Fibroblast of villous mesenchyme (primary cell): Measurements from ENCODE around the gene ZP3. TPM values are rescaled to one million over a fixed set of nuclear protein-coding genes. Genes with fewer than 3 reads are reported as not detected.
"Not testable (repeated sequence)": the region's sequence is repeated elsewhere in the genome, so short reads cannot be mapped to it uniquely, and the experiment has no call there.

ENCODE experiments used
- DNase-seq: peaks from one replicate; pipeline ENCODE4 v3.0.0-alpha.2; 2010; ENCODE audit warnings: low read depth
- H3K4me3 ChIP-seq: 2 replicates; pipeline ENCODE4 v1.5.1; 2011; ENCODE audit warnings: low read depth, mild to moderate bottlenecking, low read length
- CTCF ChIP-seq: IDR thresholded peaks from 2 replicates; pipeline ENCODE4 v1.5.1; 2012; ENCODE audit warnings: low read depth, mild to moderate bottlenecking, low read length; ENCODE audit not compliant: insufficient read depth
- total RNA-seq: library from RNA; depleted of rRNA; stranded (reverse); fragments of >200 nt; gene quantifications from 2 replicates; pipeline ENCODE4 v1.2.3, GENCODE V29; 2012

Gene ZP3
- total RNA-seq, 1 donor = 0.86 TPM

- no peak overlapping the region for H3K4me3 ChIP-seq
- DNase-seq = peak; percentile 31
- TF ChIP-seq CTCF = no peak
These were observed 28.6 kb upstream of the ZP3 start for GRCh38 chr7:76395965-76396726.

- no peak overlapping the region for H3K4me3 ChIP-seq
- TF ChIP-seq CTCF = no peak
- no peak for DNase-seq
These were observed 27.9 kb upstream of the ZP3 start for GRCh38 chr7:76396864-76397263.

- peak; percentile 65 for DNase-seq
- peak overlapping the region; percentile 55 for H3K4me3 ChIP-seq
- no peak for TF ChIP-seq CTCF
These were observed 27.2 kb upstream of the ZP3 start for GRCh38 chr7:76397409-76398183.

GRCh38 chr7:76400248-76400647 lies 24.5 kb upstream of the ZP3 start:
- no peak for TF ChIP-seq CTCF
- no peak for DNase-seq
- H3K4me3 ChIP-seq = no peak overlapping the region

GRCh38 chr7:76403097-76403496 lies 21.7 kb upstream of the ZP3 start:
- DNase-seq = not testable (repeated sequence)

GRCh38 chr7:76403780-76404494 lies 20.8 kb upstream of the ZP3 start:
- DNase-seq = no peak
- H3K4me3 ChIP-seq = no peak overlapping the region
- TF ChIP-seq CTCF = no peak

More at GRCh38 chr7:76403097-76403496, 21.7 kb upstream of the ZP3 start:
- not testable (repeated sequence) for H3K4me3 ChIP-seq

GRCh38 chr7:76405738-76406137 lies 19.0 kb upstream of the ZP3 start:
- H3K4me3 ChIP-seq = no peak overlapping the region
- TF ChIP-seq CTCF = no peak
- DNase-seq = no peak
